ENCODE results near the gene NARS2.
"Not testable (repeated sequence)": the region's sequence is repeated elsewhere in the genome, so short reads cannot be mapped to it uniquely, and the experiment has no call there.

The NARS2 gene

GRCh38 chr11:78474451-78474850, 100.2 kb downstream of the NARS2 start:
- DNase-seq = no peak

- DNase-seq = no peak
These were observed 101.8 kb downstream of the NARS2 start for GRCh38 chr11:78472905-78473304.

- DNase-seq = no peak
These were observed 102.3 kb downstream of the NARS2 start for GRCh38 chr11:78472382-78472781.

GRCh38 chr11:78470861-78471442, 103.7 kb downstream of the NARS2 start:
- no peak for DNase-seq

- no peak for DNase-seq
These were observed 104.8 kb downstream of the NARS2 start for GRCh38 chr11:78469896-78470295.

- no peak for DNase-seq
These were observed 106.7 kb downstream of the NARS2 start for GRCh38 chr11:78467931-78468330.

GRCh38 chr11:78467370-78467769, 107.3 kb downstream of the NARS2 start:
- DNase-seq = no peak

- DNase-seq = no peak
These were observed 109.3 kb downstream of the NARS2 start for GRCh38 chr11:78465169-78465942.

GRCh38 chr11:78464787-78465168, 109.9 kb downstream of the NARS2 start:
- DNase-seq = not testable (repeated sequence)

- peak; percentile 73 for DNase-seq
These were observed 114.2 kb downstream of the NARS2 start for GRCh38 chr11:78460471-78460870.

- DNase-seq = no peak
These were observed 114.9 kb downstream of the NARS2 start for GRCh38 chr11:78459738-78460137.

GRCh38 chr11:78457448-78457847, 117.2 kb downstream of the NARS2 start:
- no peak for DNase-seq

- no peak for DNase-seq
These were observed 121.3 kb downstream of the NARS2 start for GRCh38 chr11:78453140-78453935.

GRCh38 chr11:78451371-78452150, 123.1 kb downstream of the NARS2 start:
- no peak for DNase-seq

GRCh38 chr11:78450866-78451265, 123.8 kb downstream of the NARS2 start:
- DNase-seq = no peak

GRCh38 chr11:78449866-78450265, 124.8 kb downstream of the NARS2 start:
- DNase-seq = peak; percentile 74

- DNase-seq = no peak
These were observed 128.5 kb downstream of the NARS2 start for GRCh38 chr11:78446210-78446609.

- no peak for DNase-seq
These were observed 129.9 kb downstream of the NARS2 start for GRCh38 chr11:78444726-78445125.

GRCh38 chr11:78441956-78442355, 132.7 kb downstream of the NARS2 start:
- DNase-seq = no peak

- DNase-seq = no peak
These were observed 136.2 kb downstream of the NARS2 start for GRCh38 chr11:78438298-78438975.

GRCh38 chr11:78432956-78433355, 141.7 kb downstream of the NARS2 start:
- no peak for DNase-seq

- DNase-seq = peak; percentile 29
These were observed 142.6 kb downstream of the NARS2 start for GRCh38 chr11:78432058-78432515.
